ENCODE measurements around the gene RALGPS1.

The RALGPS1 gene

DNA sequence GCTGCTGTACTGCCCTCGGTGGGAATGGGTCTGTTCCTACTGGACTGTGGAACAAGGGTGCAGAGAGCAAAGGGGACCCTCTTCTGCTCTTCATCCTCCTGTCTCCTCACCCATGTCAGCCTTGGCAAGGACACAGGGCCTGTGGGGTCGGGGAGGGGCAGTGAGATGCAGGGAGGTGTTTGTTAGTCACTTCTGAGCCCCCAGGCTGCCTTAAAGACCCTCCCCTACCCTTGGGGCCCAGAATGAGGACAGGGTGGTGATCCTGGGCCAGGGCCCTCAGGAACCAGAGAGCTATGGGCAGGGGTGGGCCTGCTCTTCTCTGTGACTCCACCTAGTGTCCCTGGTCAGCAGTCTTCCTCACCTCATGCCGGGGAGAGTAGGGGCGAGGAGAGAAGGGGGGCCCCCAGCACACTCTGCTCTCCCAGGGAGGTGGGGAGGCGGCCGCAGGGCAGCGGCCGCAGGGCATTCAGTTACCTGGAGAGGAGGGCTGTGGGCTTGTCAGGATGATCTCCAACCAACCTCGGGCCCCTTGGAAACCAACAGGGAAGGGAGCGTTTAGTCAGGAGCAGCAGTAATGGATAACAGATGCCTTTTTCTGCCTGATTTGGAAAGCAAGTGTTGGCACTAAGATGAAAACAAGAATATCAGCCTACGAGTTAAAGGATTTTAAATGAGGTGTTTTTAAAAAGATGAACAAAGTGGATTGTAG, 288.0 kb downstream of the RALGPS1 start:
- Histone ChIP-seq H3K9me3 (ENCODE audit: control insufficient read depth, low read length) (no peaks in the 10 kb centered on the region), H3K27ac (ENCODE audit: insufficient read depth, low read depth, low read length, poor library complexity, severe bottlenecking) (no peak overlapping the region)

DNA sequence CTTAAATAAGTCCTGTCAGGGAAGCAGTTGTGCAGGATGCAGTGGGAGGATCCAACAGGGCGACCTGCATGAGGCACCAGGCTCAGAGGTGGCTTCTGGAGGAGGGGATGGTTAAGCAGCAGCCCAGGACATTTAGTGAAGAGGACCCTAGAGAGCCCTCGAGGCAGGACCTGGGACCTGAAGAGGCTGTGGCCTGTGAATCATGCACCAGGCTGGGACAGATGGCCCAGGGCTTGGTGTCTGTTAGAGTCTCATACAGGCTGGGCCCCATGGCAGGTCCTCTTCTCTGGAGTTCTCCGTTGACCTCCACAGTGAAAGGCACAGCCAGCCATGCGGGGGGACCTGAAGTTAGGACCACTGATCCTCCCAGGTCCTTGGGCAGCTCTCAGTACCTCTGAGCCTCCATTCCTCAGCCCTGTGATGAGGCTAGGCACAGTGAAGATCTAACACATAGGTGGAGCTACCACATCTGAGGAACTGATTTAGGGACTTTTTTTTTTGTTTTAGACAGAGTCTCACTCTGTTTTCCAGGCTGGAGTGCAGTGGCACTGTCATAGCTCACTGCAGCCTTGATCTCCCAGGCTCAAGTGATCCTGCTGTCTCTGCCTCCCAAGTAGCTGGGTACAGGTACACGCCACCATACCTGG, 289.2 kb downstream of the RALGPS1 start:
- H3K4me1 ChIP-seq (ENCODE audit: control insufficient read depth, insufficient read depth, low read length): peaks cover 3% of the 10 kb centered on the region
- no peaks in the 10 kb centered on the region for H3K27me3 ChIP-seq (ENCODE audit: control insufficient read depth, insufficient read depth, low read length, poor library complexity, severe bottlenecking)
- 80 to 84% methylated on average over 5 of the region's 5 CpGs for WGBS, 2 experiments
- no peaks in the 10 kb centered on the region for H3K36me3 ChIP-seq (ENCODE audit: control insufficient read depth, insufficient read depth, low read length)
- no peak overlapping the region for H3K27ac ChIP-seq (ENCODE audit: insufficient read depth, low read depth, low read length, poor library complexity, severe bottlenecking)
- H3K4me3 ChIP-seq (ENCODE audit: insufficient read depth, low read depth, low read length): no peak overlapping the region
- no peaks in the 10 kb centered on the region for H3K9me3 ChIP-seq (ENCODE audit: control insufficient read depth, low read length)

More for the DNA sequence above, 288.0 kb downstream of the RALGPS1 start:
- Histone ChIP-seq H3K4me3 (ENCODE audit: insufficient read depth, low read depth, low read length) (no peak overlapping the region), H3K36me3 (ENCODE audit: control insufficient read depth, insufficient read depth, low read length) (no peaks in the 10 kb centered on the region), H3K4me1 (ENCODE audit: control insufficient read depth, insufficient read depth, low read length) (peaks cover 6% of the 10 kb centered on the region), H3K27me3 (ENCODE audit: control insufficient read depth, insufficient read depth, low read length, poor library complexity, severe bottlenecking) (no peaks in the 10 kb centered on the region)
- WGBS, 2 experiments: 85 to 90% methylated on average over 11 of the region's 11 CpGs

DNA sequence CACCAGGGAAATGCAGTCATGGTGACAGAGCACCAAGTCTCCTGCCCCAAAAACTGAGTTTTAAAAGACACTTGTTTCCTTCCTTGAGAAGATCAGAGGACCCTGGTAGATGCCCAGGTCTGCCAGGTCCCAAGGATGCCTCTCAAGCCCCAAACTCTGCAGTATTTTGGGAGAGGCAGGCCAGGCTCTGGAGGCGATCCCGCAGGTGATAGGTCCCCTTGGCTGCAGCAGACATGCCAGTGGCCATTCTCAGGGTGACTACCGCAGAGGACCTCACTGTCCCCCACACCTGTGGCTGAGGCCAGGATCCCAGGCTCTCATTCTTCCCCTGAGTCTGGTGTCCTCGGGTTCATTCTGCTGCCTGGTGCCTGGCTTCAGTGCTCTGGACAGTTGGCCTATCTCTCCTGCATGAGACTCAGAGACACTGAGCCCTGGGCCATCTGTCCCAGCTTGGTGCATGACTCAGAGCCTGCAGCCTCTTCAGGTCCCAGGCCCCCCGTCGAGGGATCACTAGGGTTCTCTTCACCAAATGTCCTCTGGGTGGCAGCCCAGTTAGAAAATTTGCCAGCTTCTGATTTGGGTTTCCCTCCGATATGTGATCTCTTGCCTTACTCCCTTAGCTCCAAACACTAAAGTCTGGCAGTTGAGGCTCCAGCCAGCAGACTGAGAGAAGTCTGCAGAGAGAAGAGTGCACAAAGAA, 290.3 kb downstream of the RALGPS1 start:
- Histone ChIP-seq H3K27me3 (ENCODE audit: control insufficient read depth, insufficient read depth, low read length, poor library complexity, severe bottlenecking) (no peaks in the 10 kb centered on the region), H3K27ac (ENCODE audit: insufficient read depth, low read depth, low read length, poor library complexity, severe bottlenecking) (no peak overlapping the region), H3K4me3 (ENCODE audit: insufficient read depth, low read depth, low read length) (no peak overlapping the region), H3K36me3 (ENCODE audit: control insufficient read depth, insufficient read depth, low read length) (no peaks in the 10 kb centered on the region), H3K4me1 (ENCODE audit: control insufficient read depth, insufficient read depth, low read length) (no peaks in the 10 kb centered on the region), H3K9me3 (ENCODE audit: control insufficient read depth, low read length) (no peaks in the 10 kb centered on the region)
- WGBS, 2 experiments: 86 to 89% methylated on average over 7 of the region's 7 CpGs

DNA sequence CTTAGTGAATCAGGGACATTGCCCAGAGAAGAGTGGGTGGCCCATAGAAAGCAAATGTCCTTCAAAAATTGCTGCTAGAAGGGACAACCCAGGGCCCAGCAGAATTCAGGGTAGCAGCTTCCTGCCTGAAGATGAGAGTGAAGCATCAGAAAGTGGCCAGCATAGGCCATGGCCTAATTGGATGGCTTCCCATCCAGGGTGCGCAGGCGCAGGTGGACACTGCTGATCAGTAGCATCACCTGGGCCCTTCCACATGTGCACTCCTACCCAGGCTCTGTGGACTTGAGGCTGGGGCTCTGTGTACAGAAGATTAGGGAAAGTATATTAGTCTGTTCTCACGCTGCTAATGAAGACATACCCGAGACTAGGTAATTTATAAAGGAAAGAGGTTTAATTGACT, 291.4 kb downstream of the RALGPS1 start:
- H3K4me1 ChIP-seq (ENCODE audit: control insufficient read depth, insufficient read depth, low read length): peaks cover 7% of the 10 kb centered on the region
- WGBS, 2 experiments: 94 to 98% methylated on average over 4 of the region's 4 CpGs
- no peaks in the 10 kb centered on the region for H3K27me3 ChIP-seq (ENCODE audit: control insufficient read depth, insufficient read depth, low read length, poor library complexity, severe bottlenecking)
- H3K4me3 ChIP-seq (ENCODE audit: insufficient read depth, low read depth, low read length): no peak overlapping the region
- H3K9me3 ChIP-seq (ENCODE audit: control insufficient read depth, low read length): no peaks in the 10 kb centered on the region
- H3K36me3 ChIP-seq (ENCODE audit: control insufficient read depth, insufficient read depth, low read length): no peaks in the 10 kb centered on the region
- no peak overlapping the region for H3K27ac ChIP-seq (ENCODE audit: insufficient read depth, low read depth, low read length, poor library complexity, severe bottlenecking)

DNA sequence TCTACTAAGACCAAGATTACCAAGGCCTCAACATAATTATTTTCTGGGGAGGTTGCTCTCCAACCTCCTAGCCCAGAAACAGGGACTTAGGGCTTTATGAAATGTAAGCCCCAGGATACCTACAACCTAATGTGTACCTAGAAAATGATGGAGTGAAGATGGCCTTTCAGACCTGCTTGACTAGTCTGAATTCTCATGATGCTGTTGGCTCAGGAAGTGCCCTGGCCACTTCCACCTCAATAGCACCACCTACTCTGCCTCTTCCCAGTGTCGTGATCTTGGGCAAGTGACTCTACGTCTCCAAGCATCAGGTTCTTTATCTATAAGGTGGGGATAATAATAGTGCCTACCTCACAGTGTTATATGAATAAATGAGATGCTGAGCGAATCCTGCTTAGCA, 292.1 kb downstream of the RALGPS1 start:
- WGBS, 2 experiments: 90 to 92% methylated on average over 2 to 3 of the region's 3 CpGs
- no peaks in the 10 kb centered on the region for H3K27me3 ChIP-seq (ENCODE audit: control insufficient read depth, insufficient read depth, low read length, poor library complexity, severe bottlenecking)
- H3K36me3 ChIP-seq (ENCODE audit: control insufficient read depth, insufficient read depth, low read length): no peaks in the 10 kb centered on the region
- peaks cover 9% of the 10 kb centered on the region for H3K4me1 ChIP-seq (ENCODE audit: control insufficient read depth, insufficient read depth, low read length)
- H3K4me3 ChIP-seq (ENCODE audit: insufficient read depth, low read depth, low read length): no peak overlapping the region
- no peaks in the 10 kb centered on the region for H3K9me3 ChIP-seq (ENCODE audit: control insufficient read depth, low read length)
- no peak overlapping the region for H3K27ac ChIP-seq (ENCODE audit: insufficient read depth, low read depth, low read length, poor library complexity, severe bottlenecking)

DNA sequence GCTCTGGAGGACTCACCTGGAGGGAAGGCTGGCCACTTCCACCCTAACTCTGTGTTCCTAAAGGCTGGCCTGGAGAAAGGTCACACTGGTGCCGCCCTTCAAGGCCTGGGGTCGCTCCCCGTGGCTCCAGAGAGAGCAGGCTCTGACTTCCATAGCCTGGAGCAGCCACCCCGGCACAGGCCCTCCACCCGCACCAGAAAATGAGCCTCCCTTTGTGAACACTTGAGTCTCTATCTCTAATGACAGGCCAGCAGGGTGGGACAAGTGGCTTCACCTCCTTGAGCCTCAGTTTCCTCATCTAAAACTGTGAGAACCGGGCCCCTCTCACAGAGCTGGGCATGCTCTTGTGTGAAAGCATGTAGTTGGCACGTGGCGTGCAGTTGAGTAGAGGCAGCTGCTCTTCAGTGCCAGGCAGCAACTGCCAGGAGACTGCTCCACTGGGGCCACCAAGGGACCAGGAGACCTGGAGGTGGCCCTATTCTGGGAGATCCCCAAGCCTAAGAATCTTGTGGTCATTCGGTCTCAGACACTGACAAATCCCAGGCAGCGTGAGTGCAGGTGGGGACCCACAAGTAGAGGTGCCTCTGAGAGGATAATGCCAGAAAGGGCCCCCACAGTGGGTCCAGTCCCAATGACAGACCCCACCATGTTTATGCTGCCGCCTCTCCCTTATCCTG, 293.3 kb downstream of the RALGPS1 start:
- no peak overlapping the region for H3K4me3 ChIP-seq (ENCODE audit: insufficient read depth, low read depth, low read length)
- no peaks in the 10 kb centered on the region for H3K27me3 ChIP-seq (ENCODE audit: control insufficient read depth, insufficient read depth, low read length, poor library complexity, severe bottlenecking)
- no peaks in the 10 kb centered on the region for H3K36me3 ChIP-seq (ENCODE audit: control insufficient read depth, insufficient read depth, low read length)
- H3K9me3 ChIP-seq (ENCODE audit: control insufficient read depth, low read length): no peaks in the 10 kb centered on the region
- 94 to 95% methylated on average over 11 of the region's 11 CpGs for WGBS, 2 experiments
- H3K27ac ChIP-seq (ENCODE audit: insufficient read depth, low read depth, low read length, poor library complexity, severe bottlenecking): no peak overlapping the region
- peaks cover 9% of the 10 kb centered on the region for H3K4me1 ChIP-seq (ENCODE audit: control insufficient read depth, insufficient read depth, low read length)

DNA sequence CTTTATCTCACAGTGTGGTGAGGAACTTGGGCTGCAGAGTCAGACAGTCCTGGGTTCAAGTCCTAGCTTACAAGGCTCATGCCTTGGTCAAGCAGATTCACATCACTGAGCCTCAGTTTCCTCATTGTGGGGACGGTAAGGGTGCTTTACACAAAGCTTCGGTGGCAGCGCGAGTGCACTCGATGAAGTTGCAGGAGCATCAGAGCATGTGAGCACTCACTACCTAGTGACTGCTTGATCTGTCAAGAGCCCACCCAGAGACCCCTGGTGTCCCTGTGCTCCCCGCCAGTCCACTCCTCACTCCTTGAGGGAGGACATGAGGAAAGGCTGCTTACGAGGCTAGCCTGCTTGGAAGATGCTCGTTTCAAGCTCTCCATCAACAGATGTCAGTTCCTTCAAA, 293.8 kb downstream of the RALGPS1 start:
- WGBS, 2 experiments: 95% methylated on average over 8 of the region's 8 CpGs

DNA sequence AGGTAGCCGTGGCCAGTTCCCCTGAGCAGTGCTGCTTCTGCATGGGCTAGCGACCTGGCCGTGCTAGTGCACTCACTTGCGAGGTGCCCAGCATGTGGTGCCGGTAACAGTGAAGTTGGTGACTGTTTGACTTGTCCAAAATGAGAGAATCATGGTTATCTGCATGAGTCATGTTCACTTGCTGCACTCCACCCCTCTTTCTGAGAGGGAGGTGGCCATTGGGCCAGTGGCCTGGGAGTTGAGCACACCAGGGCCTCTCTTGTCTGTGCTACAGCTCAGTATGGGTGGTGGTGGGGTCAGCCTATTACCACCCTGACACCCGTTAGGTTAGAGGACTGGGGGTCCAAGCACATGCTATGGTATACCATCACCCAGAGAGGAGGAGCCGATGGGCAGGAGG, 294.6 kb downstream of the RALGPS1 start:
- H3K4me1 ChIP-seq (ENCODE audit: control insufficient read depth, insufficient read depth, low read length): peaks cover 9% of the 10 kb centered on the region
- 95% methylated on average over 7 of the region's 7 CpGs for WGBS, 2 experiments
- H3K36me3 ChIP-seq (ENCODE audit: control insufficient read depth, insufficient read depth, low read length): no peaks in the 10 kb centered on the region
- H3K27me3 ChIP-seq (ENCODE audit: control insufficient read depth, insufficient read depth, low read length, poor library complexity, severe bottlenecking): no peaks in the 10 kb centered on the region
- H3K9me3 ChIP-seq (ENCODE audit: control insufficient read depth, low read length): no peaks in the 10 kb centered on the region
- no peak overlapping the region for H3K27ac ChIP-seq (ENCODE audit: insufficient read depth, low read depth, low read length, poor library complexity, severe bottlenecking)
- no peak overlapping the region for H3K4me3 ChIP-seq (ENCODE audit: insufficient read depth, low read depth, low read length)

More for the DNA sequence above, 293.8 kb downstream of the RALGPS1 start:
- Histone ChIP-seq H3K27me3 (ENCODE audit: control insufficient read depth, insufficient read depth, low read length, poor library complexity, severe bottlenecking) (no peaks in the 10 kb centered on the region), H3K9me3 (ENCODE audit: control insufficient read depth, low read length) (no peaks in the 10 kb centered on the region), H3K27ac (ENCODE audit: insufficient read depth, low read depth, low read length, poor library complexity, severe bottlenecking) (no peak overlapping the region), H3K36me3 (ENCODE audit: control insufficient read depth, insufficient read depth, low read length) (no peaks in the 10 kb centered on the region), H3K4me1 (ENCODE audit: control insufficient read depth, insufficient read depth, low read length) (peaks cover 9% of the 10 kb centered on the region), H3K4me3 (ENCODE audit: insufficient read depth, low read depth, low read length) (no peak overlapping the region)

DNA sequence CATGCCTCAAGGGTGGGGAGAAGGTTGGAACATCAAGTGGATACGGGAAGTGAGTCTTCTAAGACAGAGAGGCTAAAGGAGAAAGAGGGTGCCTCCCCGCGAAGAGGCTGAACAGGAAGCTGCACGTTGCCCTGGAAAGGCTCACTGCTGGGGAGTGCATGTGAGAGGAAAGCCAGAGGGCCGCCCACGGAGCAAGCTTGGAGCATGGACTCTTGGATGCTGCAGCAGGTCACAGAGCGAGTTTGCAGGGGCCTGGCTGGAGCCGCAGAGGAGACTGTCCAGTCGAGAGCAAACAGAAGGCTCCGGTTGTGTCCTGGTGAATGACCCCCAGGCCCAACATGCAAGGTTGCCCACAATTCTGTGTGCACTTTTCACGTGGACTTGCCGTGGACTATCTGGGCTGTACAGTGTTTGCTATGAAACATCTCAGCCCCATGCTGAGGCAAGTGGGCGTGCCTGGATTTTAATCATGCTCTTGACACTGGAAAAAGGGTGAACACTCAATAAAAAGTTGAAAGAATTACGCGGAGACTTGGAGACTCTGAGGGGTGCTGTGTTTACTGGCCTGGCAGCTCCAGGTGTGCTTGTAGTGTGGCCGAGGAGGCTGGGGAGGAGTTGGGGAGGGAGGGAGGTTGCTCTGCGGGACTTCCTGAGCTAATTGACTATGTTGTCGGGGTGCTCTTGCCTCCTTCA, 295.5 kb downstream of the RALGPS1 start:
- WGBS, 2 experiments: 87% methylated on average over 18 of the region's 18 CpGs
- Histone ChIP-seq H3K4me1 (ENCODE audit: control insufficient read depth, insufficient read depth, low read length) (peaks cover 9% of the 10 kb centered on the region), H3K9me3 (ENCODE audit: control insufficient read depth, low read length) (no peaks in the 10 kb centered on the region), H3K36me3 (ENCODE audit: control insufficient read depth, insufficient read depth, low read length) (no peaks in the 10 kb centered on the region), H3K4me3 (ENCODE audit: insufficient read depth, low read depth, low read length) (no peak overlapping the region), H3K27ac (ENCODE audit: insufficient read depth, low read depth, low read length, poor library complexity, severe bottlenecking) (no peak overlapping the region), H3K27me3 (ENCODE audit: control insufficient read depth, insufficient read depth, low read length, poor library complexity, severe bottlenecking) (no peaks in the 10 kb centered on the region)
